GM21515 (cell line): Measurements from ENCODE around the gene GPC5.

Experiments used
- ATAC-seq: cut with Tn5 transposase; IDR thresholded peaks from one replicate; pipeline ENCODE4 v1.9.1; 2021; ENCODE audit not compliant: unreplicated experiment

The GPC5 gene

DNA sequence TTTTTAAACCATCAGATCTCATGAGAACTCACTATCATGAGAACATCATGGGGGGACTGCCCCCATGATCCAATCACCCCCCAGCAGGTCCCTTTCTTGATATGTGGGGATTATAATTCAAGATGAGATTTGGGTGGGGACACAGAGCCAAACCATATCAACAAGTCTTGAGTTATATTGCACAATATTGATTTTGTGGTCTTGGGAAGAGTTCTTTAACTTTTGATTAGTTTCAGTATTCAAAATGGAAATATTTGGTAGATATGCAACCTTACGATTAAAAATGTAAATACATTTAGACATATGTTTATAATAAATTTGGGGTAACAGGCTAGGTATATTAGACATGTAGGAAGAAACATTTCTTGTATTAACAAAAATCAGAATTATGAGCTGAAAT is 188.2 kb downstream of the GPC5 start:
- no peak for ATAC-seq

- no peak for ATAC-seq
Measured at GRCh38 chr13:91588541-91588940, 190.1 kb downstream of the GPC5 start.

DNA sequence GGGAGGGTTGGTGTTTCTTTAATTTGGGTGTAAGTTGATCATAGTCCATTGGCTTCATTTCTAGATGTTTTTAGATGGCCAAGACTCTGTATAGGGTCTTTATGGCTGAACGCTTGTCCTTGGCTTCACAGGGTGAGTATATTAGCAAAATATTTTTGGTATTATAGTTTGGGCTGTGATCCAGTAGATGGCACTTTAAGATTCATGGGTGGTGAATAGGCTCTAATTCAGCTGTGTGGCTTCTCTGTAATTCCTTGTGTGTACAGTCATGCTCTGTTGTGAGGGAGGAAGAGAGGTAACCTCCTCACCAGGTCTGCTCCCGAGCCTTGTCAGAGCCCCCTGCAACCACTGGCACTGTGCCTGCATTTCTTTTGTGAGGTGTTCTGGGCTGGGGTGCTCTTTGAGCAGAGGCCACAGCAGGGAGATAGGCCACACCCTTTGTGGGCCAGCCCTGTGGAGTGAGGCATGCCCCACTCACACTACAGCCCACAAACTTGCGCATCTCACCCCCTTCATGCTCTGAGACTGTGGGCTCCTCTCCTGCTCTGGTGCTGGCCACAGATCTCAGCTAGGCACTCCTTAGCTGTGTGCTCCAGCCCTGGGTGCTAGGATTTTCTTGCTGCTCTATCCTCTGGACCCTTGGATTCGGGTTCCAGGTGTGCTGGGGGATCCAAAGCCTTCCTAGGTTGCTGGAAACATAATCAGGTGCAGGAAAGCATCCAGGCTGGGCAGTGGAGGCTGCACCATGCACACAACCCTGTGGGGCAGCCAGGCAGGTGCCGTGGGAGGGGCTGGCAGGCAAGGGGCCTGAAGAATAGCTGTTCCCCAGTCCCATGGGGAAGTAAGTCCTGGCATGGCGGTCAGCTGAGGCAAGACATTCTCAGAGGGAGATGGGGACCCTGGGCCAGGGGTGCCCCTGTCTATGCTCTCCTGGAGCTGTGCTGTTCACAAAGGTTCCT is 193.9 kb downstream of the GPC5 start:
- no peak for ATAC-seq

GRCh38 chr13:91593456-91593855 is 195.0 kb downstream of the GPC5 start:
- ATAC-seq: no peak

DNA sequence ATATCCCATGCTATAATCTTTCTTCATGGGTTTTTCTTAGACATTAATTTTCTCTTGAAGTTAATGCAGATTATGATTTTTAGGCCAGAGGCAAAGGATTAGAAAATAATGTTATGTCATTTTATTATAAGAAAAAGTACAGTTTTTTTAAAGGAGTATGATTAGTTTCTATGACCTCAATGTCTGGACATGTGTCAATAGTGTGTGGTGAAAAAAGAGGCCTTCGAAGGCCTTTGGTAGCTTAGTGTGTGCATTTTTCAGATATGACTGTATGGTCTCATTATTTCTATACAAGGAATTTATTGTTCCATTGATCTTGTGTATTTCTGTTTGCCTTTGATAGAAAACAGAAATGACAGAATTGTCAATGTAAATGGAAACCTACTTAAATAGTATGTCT is 195.6 kb downstream of the GPC5 start:
- no peak for ATAC-seq

DNA sequence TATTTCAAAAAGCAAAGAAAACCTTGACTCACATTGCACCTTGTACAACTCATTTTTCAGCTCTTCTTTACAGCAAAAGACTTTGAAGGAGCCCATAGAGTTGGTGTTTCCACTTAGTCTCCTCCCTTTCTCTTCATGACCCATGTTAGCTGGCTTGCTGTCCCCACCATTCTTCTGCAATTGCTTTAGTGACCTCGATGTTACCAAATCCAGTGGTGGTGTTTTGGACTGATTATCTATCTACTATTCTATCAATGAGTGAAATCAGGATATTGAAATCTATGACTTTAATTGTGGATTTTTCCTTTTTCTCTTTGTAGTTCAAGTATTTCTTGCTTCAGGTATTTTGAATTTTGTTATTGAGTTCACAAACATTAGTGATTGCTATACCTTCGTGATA is 197.3 kb downstream of the GPC5 start:
- ATAC-seq: no peak

- ATAC-seq: no peak
Measured at GRCh38 chr13:91596842-91597241, 198.4 kb downstream of the GPC5 start.

DNA sequence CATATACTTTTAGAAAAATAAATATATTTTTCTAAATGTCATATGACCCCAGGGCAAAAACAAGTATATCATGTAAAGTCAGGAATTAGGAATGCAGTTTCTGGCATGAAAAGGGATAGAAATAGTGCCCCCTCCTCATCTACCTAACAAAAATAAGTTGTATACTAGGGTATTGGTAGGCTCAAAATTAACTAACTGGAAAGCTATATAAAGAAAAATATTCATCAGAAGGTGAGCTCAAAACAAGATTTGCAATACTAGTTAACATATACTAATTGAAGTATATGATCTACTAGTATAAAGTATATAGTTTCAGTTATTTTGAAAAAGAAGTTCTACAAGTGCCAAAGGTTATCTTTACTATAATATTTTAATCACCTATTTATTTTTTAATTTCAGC is 200.2 kb downstream of the GPC5 start:
- no peak for ATAC-seq

DNA sequence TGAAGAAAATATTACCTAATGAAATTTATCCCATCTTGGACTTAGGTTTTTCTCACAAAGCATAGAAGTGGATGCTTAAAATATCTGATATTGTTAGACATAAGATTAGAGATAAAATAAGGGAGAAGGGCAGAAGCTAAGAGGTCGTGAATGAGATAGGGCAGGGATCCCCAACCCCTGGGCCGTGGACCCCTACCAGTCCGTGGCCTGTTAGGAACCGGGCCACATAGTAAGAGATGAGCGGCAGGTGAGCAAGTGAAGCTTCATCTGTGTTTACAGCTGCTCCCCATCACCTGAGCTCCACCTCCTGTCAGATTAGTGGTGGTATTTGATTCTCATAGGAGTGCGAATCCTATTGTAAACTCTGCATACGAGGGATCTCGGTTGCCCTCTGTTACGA is 202.9 kb downstream of the GPC5 start:
- no peak for ATAC-seq

GRCh38 chr13:91601807-91602206 is 203.4 kb downstream of the GPC5 start:
- ATAC-seq: no peak

GRCh38 chr13:91609353-91609752 is 210.9 kb downstream of the GPC5 start:
- ATAC-seq: no peak

- no peak for ATAC-seq
Measured at GRCh38 chr13:91618315-91618714, 219.9 kb downstream of the GPC5 start.

DNA sequence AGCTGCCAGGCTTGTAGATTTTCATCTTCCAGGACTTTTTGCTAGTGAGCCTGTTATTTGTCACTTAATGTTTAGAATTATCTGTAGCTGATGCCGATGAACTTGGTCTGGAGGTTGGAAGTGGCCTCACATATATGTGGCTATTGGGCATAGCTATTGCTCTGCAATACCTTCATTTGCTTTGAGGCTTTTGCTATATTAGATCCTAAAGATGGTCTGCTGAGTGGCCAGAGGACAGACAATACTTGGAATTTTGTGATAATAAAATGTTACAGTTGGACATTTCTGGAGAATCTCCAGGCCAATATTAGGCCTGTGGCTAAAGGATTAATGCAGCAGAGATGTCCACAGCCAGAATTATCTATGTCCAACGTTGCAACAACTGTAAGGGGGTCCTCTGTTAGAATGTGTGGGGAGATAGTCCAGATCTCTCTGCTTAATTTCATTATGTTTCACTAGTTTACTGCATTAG is 222.3 kb downstream of the GPC5 start:
- ATAC-seq: no peak

DNA sequence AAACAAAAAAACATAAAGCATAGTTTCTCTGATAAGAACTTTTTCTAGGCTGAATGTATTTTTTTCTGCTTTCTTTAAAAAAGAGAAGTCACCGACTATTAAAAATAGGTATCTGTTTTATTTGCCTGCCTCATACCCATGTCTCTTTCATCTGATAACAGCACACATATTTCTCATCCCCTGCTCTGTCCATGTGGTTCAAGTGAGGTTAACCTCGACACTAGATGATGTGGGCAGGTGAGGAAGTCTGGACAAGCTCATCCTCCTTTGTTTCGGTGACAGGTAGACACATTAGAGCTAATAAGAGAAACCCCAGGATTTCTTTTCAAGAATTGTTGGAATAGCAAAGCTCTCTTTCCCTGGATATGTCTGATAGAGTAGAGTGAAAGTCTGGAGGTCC is 222.7 kb downstream of the GPC5 start:
- no peak for ATAC-seq

DNA sequence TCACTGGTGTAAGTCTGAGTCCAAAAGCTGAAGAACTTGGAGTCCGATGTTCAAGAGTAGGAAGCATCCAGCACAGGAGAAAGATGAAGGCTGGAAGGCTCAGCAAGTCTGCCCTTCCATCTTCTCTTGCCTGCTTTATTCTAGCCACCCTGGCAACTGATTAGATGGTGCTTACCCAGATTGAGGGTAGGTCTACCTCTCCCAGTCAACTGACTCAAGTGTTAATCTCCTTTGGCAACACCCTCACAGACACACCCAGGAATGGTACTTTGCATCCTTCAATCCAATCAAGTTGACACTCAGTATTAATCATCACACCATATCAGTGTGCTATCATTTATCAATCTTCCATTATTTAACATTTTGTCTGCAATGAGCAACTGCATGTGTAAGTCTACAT is 223.5 kb downstream of the GPC5 start:
- ATAC-seq: no peak

DNA sequence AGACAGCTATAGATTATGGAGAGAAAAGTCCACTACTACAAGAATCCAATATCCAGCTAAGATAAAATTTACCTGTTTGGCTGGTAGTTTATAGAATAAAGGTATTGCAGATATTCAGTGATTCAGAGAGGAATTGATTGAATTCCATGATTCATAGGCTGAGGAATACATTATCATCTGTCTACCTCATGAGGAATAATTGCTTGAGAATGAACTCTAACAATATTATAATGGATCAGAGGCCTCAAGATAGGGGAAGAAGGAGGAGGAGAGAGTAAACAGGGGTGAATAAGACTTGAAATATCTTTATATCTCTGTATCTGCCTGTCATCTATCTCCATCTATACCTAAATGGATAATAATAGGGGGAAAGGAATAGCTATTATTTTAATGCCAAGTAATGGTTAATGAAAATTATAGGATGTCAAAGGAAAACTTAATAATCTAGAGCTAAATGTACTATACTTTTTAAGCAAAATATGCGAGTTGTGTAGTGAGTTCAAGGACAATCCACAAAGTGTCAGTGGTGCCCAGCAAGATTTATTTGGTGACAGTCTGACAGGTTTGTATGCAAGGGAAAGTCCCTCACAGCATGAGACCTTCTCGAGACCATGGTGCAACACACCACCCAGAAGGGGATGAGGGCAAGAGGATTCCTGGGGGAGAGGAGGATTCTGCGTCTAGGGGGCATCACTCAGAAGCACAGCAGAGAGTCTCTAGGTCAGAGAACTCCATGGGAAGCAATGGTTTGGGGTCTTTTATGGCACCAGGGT is 224.5 kb downstream of the GPC5 start:
- ATAC-seq: no peak

GRCh38 chr13:91627952-91628739 is 229.7 kb downstream of the GPC5 start:
- no peak for ATAC-seq

DNA sequence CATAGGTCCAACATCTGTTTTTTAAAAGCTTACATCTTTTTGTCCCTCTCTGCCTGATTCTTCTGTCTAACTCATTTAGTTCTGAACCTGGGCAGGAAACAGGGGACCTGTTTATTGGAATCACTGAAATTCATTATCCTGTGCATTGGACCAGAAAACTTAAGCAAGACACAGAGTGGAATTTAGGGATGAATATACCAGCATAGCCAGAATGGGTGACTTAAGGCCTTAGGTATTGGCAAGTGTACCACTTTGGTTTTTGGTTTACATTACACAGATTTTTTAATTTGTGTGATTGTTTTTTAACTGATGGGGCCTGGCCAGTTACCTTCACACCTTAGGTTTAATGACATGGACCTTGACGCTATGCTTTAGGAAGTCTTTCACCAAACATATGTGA is 232.5 kb downstream of the GPC5 start:
- ATAC-seq: no peak

GRCh38 chr13:91632086-91632485 is 233.7 kb downstream of the GPC5 start:
- no peak for ATAC-seq

- no peak for ATAC-seq
Measured at GRCh38 chr13:91639330-91639729, 240.9 kb downstream of the GPC5 start.

DNA sequence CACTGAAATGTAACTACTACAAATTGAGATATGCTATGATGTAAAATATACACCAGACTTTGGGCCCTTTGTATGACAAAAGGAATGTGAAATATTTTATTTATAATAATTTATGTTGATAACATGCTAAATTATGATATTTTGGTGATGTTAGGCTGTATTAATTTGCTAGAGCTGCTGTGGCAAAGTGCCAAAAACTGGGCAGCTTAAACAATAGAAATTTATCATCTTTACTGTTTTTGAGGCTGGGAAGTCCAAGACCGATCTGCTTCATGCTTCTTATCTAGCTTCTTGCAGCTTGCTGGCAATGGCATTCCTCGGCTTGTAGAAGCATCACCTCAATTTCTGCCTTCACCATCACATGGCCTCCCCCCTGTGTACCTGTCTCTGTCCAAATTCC is 245.0 kb downstream of the GPC5 start:
- ATAC-seq: no peak
